ENCODE data around the gene RPTOR.
A peak's percentile ranks its signal among the peaks of the same experiment; 100 is the strongest.

RPTOR gene

DNA sequence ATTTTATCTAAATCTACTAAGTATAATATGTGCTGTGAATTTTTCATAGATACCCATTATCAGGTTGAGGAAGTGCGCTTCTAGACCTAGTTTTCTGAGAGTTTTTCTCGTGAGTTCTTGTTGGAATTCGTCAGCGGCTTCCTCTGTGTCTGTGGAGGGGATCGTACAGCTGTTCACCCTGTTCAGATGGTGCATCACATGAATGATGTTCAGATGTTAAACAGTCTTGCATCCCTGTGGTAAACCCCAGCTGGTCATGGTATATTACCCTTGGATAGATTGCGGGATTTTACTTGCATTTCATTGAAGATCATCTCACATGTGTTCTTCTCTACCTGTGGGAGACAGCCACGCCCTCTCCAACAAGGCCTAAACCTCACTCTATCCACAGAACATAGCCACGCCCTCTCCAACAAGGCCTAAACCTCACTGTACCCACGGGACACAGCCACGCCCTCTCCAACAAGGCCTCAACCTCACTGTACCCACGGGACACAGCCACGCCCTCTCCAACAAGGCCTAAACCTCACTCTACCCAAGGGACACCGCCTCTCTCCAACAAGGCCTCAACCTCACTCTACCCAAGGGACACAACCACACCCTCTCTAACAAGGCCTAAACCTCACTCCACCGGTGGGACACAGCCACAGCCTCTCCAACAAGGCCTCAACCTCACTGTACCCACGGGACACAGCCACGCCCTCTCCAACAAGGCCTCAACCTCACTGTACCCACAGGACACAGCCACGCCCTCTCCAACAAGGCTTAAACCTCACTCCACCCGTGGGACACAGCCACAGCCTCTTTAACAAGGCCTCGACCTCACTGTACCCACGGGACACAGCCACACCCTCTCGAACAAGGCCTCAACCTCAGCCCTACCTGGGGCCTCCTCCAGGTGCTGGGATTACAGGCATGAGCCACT is 266.8 kb downstream of the RPTOR start:
- ATAC-seq (ENCODE audit: insufficient read depth, low read depth): 0 out of 3 replicates have a peak, but pooled peaks have one; percentile 31
- H3K27me3 ChIP-seq (ENCODE audit: insufficient read depth, low read length, poor library complexity): no peaks in the 10 kb centered on the region

GRCh38 chr17:80812362-80813088 is 267.9 kb downstream of the RPTOR start:
- Histone ChIP-seq H3K36me3 (ENCODE audit: insufficient read depth, low read length) (peaks cover 17% of the 10 kb centered on the region), H3K4me1 (ENCODE audit: insufficient read depth, low read length) (no peaks in the 10 kb centered on the region), H3K27me3 (ENCODE audit: insufficient read depth, low read length, poor library complexity) (no peaks in the 10 kb centered on the region), H3K79me2 (ENCODE audit: insufficient read depth, low read length) (no peaks in the 10 kb centered on the region), H3K4me3 (ENCODE audit: low read depth in 1 of 2, low read length in 2 of 2) (no peak overlapping the region), H3K9ac (ENCODE audit: low read depth, low read length) (no peak overlapping the region), H4K20me1 (ENCODE audit: insufficient read depth, low read length) (0 out of 2 replicates have a peak, but pooled peaks cover 4% of the 10 kb centered on the region), H3K27ac (ENCODE audit: low read length) (no peak overlapping the region), H3K4me2 (ENCODE audit: insufficient read depth, low read length) (no peak overlapping the region), H3K9me3 (ENCODE audit: insufficient read depth, low read length, severe bottlenecking) (no peaks in the 10 kb centered on the region), H2AFZ (ENCODE audit: low read depth, low read length) (no peak overlapping the region)
- no peak for TF ChIP-seq EZH2 (IDR thresholded peaks at IDR 0.05; ENCODE audit: borderline replicate concordance, low read depth, low read length, severe bottlenecking)
- DNase-seq: no peak
- no peak for ATAC-seq (ENCODE audit: insufficient read depth, low read depth)

More for the DNA sequence above, 266.8 kb downstream of the RPTOR start:
- Histone ChIP-seq H3K4me1 (ENCODE audit: insufficient read depth, low read length) (no peaks in the 10 kb centered on the region), H3K4me2 (ENCODE audit: insufficient read depth, low read length) (no peak overlapping the region), H3K9me3 (ENCODE audit: insufficient read depth, low read length, severe bottlenecking) (peaks cover 7% of the 10 kb centered on the region), H3K4me3 (ENCODE audit: low read depth in 1 of 2, low read length in 2 of 2) (no peak overlapping the region), H3K79me2 (ENCODE audit: insufficient read depth, low read length) (no peaks in the 10 kb centered on the region), H3K27ac (ENCODE audit: low read length) (no peak overlapping the region), H3K9ac (ENCODE audit: low read depth, low read length) (no peak overlapping the region), H4K20me1 (ENCODE audit: insufficient read depth, low read length) (0 out of 2 replicates have a peak, but pooled peaks cover 4% of the 10 kb centered on the region), H3K36me3 (ENCODE audit: insufficient read depth, low read length) (peaks cover 23% of the 10 kb centered on the region), H2AFZ (ENCODE audit: low read depth, low read length) (no peak overlapping the region)
- TF ChIP-seq, protein P1, sequence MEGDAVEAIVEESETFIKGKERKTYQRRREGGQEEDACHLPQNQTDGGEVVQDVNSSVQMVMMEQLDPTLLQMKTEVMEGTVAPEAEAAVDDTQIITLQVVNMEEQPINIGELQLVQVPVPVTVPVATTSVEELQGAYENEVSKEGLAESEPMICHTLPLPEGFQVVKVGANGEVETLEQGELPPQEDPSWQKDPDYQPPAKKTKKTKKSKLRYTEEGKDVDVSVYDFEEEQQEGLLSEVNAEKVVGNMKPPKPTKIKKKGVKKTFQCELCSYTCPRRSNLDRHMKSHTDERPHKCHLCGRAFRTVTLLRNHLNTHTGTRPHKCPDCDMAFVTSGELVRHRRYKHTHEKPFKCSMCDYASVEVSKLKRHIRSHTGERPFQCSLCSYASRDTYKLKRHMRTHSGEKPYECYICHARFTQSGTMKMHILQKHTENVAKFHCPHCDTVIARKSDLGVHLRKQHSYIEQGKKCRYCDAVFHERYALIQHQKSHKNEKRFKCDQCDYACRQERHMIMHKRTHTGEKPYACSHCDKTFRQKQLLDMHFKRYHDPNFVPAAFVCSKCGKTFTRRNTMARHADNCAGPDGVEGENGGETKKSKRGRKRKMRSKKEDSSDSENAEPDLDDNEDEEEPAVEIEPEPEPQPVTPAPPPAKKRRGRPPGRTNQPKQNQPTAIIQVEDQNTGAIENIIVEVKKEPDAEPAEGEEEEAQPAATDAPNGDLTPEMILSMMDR (IDR thresholded peaks at IDR 0.05; ENCODE audit: borderline replicate concordance, extremely low read depth, low read length, poor library complexity, severe bottlenecking): no peak
- TF ChIP-seq EZH2 (IDR thresholded peaks at IDR 0.05; ENCODE audit: borderline replicate concordance, low read depth, low read length, severe bottlenecking): no peak
- DNase-seq: peak; percentile 20

DNA sequence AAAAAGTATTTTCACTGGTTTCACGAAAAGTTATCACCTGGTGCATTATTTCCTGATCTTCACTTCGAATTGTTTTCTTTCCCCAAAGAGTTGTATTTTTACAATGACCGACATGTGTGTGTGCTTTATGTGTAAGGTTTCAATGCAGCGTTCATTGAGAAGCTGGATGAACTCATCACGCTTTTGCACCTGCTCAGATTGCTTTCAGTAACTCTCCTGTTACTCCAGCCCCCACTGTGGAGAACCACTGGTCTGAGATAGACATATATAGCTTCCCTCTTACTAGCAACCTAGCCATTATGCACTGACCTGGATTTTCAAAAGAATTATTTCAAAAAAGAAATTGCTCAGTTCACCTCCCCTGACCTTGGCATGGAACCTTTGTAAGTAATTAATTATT is 268.7 kb downstream of the RPTOR start:
- no peak overlapping the region for H3K27ac ChIP-seq (ENCODE audit: low read length)
- H3K27me3 ChIP-seq (ENCODE audit: insufficient read depth, low read length, poor library complexity): no peaks in the 10 kb centered on the region
- H3K4me2 ChIP-seq (ENCODE audit: insufficient read depth, low read length): no peak overlapping the region
- DNase-seq: no peak
- H3K9me3 ChIP-seq (ENCODE audit: insufficient read depth, low read length, severe bottlenecking): no peaks in the 10 kb centered on the region
- no peak for ATAC-seq (ENCODE audit: insufficient read depth, low read depth)
- H3K36me3 ChIP-seq (ENCODE audit: insufficient read depth, low read length): peaks cover 17% of the 10 kb centered on the region
- 0 out of 2 replicates have a peak, but pooled peaks cover 4% of the 10 kb centered on the region for H4K20me1 ChIP-seq (ENCODE audit: insufficient read depth, low read length)
- H2AFZ ChIP-seq (ENCODE audit: low read depth, low read length): no peak overlapping the region
- no peak for TF ChIP-seq EZH2 (IDR thresholded peaks at IDR 0.05; ENCODE audit: borderline replicate concordance, low read depth, low read length, severe bottlenecking)
- TF ChIP-seq, protein P1 (IDR thresholded peaks at IDR 0.05; ENCODE audit: borderline replicate concordance, extremely low read depth, low read length, poor library complexity, severe bottlenecking): no peak
- no peak overlapping the region for H3K4me3 ChIP-seq (ENCODE audit: low read depth in 1 of 2, low read length in 2 of 2)
- no peaks in the 10 kb centered on the region for H3K79me2 ChIP-seq (ENCODE audit: insufficient read depth, low read length)
- H3K9ac ChIP-seq (ENCODE audit: low read depth, low read length): no peak overlapping the region
- H3K4me1 ChIP-seq (ENCODE audit: insufficient read depth, low read length): no peaks in the 10 kb centered on the region
